PC-9 (cell line): ENCODE data around the gene NLE1. TPM values are rescaled to one million over a fixed set of nuclear protein-coding genes. Genes with fewer than 3 reads are reported as not detected.

Source experiments
- BruUV-seq: library from RNA; stranded (reverse); fragments of 400-500 nt; replicated peaks from 2 replicates; lab custom pipeline; 2021; lab: Mats Ljungman, UMichigan
- CTCF ChIA-PET: fragments of 300-600 bp; sonication (Branson Sonifier 250); formaldehyde crosslinking; loops from one replicate; lab custom pipeline; 2022; ENCODE audit warnings: antibody characterized with exemption; lab: Charles Lee
- POLR2A ChIA-PET: fragments of 300-600 bp; sonication (Branson Sonifier 250); formaldehyde crosslinking; loops from one replicate; lab custom pipeline; 2022; ENCODE audit warnings: antibody characterized with exemption; ENCODE audit not compliant: unreplicated experiment; lab: Charles Lee
- DNase-seq, 2 experiments: peaks; one replicate each; pipeline versions ENCODE4 v3.0.0 to v3.0.0-alpha.2; 2015 to 2022; ENCODE audit warnings: mixed read lengths in 1 of 2
- H2AFZ ChIP-seq: fragments of 200-600 bp; sonication (generic); 2 replicates; pipeline ENCODE4 v1.8.1; 2017; ENCODE audit warnings: antibody characterized with exemption
- H3F3A ChIP-seq: fragments of 200-600 bp; sonication (generic); 2 replicates; pipeline ENCODE4 v1.8.1; 2017; ENCODE audit warnings: antibody characterized with exemption, mild to moderate bottlenecking, low read depth; ENCODE audit not compliant: insufficient read depth
- H3K27ac ChIP-seq: fragments of 200-600 bp; sonication (generic); 2 replicates; pipeline ENCODE4 v1.6.1; 2016; ENCODE audit warnings: mixed run types
- H3K27me3 ChIP-seq: fragments of 200-600 bp; sonication (generic); 2 replicates; pipeline ENCODE4 v1.6.1; 2016; ENCODE audit warnings: low read depth, mixed run types; ENCODE audit not compliant: insufficient read depth
- H3K36me3 ChIP-seq: fragments of 200-600 bp; sonication (generic); 2 replicates; pipeline ENCODE4 v1.6.1; 2016; ENCODE audit warnings: low read depth, mixed run types
- H3K4me1 ChIP-seq: fragments of 200-600 bp; sonication (generic); replicated peaks from 2 replicates; pipeline ENCODE4 v1.6.1; 2016; ENCODE audit warnings: mixed run types; ENCODE audit not compliant: insufficient read depth
- H3K4me2 ChIP-seq: fragments of 200-600 bp; sonication (generic); 2 replicates; pipeline ENCODE4 v1.6.1; 2017; ENCODE audit warnings: mixed run types
- H3K4me3 ChIP-seq: fragments of 200-600 bp; sonication (generic); 2 replicates; pipeline ENCODE4 v1.6.1; 2016; ENCODE audit warnings: mixed run types
- H3K79me2 ChIP-seq: fragments of 200-600 bp; sonication (generic); 2 replicates; pipeline ENCODE4 v1.6.1; 2017; ENCODE audit warnings: low read depth, mixed run types
- H3K9me2 ChIP-seq: fragments of 200-600 bp; sonication (generic); 2 replicates; pipeline ENCODE4 v1.8.1; 2017; ENCODE audit warnings: mild to moderate bottlenecking; ENCODE audit not compliant: insufficient read depth
- H3K9me3 ChIP-seq: fragments of 200-600 bp; sonication (generic); 2 replicates; pipeline ENCODE4 v1.8.1; 2016; ENCODE audit warnings: low read depth; ENCODE audit not compliant: insufficient read depth
- H4K20me1 ChIP-seq: fragments of 200-600 bp; sonication (generic); 2 replicates; pipeline ENCODE4 v1.8.1; 2017; ENCODE audit not compliant: insufficient read depth
- EZH2 ChIP-seq: fragments of 200-600 bp; sonication (generic); IDR thresholded peaks from 2 replicates; pipeline ENCODE4 v1.8.0; 2017; ENCODE audit warnings: antibody characterized with exemption, low read depth
- intact Hi-C: fragments of 100-400 bp; cut with micrococcal nuclease; formaldehyde crosslinking; loops from one replicate; pipeline ENCODE4 v1.10.0; 2022; ENCODE audit not compliant: unreplicated experiment
- total RNA-seq: library from RNA; stranded (reverse); gene quantifications from 2 replicates; pipeline ENCODE4 v1.2.3, GENCODE V29; 2021
- TF ChIP-seq, protein P1 (sequence below): fragments of 200-600 bp; sonication (generic); conservative IDR thresholded peaks from 2 replicates; pipeline ENCODE4 v1.6.1; 2017; ENCODE audit warnings: mixed run types, antibody characterized with exemption, mild to moderate bottlenecking, moderate library complexity

NLE1 gene
- total RNA-seq, 1 experiment from 2014 or later = 16.4 TPM

DNA sequence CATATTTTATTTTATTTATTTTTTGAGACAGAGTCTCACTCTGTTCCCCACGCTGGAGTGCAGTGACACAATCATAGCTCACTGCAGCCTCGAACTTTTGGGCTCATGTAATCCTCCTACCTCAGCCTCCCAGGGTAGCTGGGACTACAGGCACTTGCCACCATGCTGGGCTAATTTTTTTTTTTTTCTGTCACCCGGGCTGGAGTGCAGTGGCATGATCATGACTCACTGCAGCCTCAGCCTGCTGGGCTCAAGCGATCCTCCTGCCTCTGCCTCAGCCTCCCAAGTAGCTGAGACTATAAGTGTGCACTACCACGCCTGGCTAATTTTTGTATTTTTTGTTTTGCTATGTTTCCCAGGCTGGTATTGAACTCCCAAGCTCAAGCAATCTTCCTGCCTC, 22.6 kb upstream of the NLE1 start:
- Histone ChIP-seq H3K27ac (no peak overlapping the region), H3K79me2 (no peaks in the 10 kb centered on the region), H3K4me3 (no peak overlapping the region), H2AFZ (no peak overlapping the region), H4K20me1 (no peaks in the 10 kb centered on the region), H3K9me2 (no peaks in the 10 kb centered on the region), H3K27me3 (peaks cover 49% of the 10 kb centered on the region), H3K36me3 (no peaks in the 10 kb centered on the region), H3K9me3 (no peaks in the 10 kb centered on the region), H3F3A (no peaks in the 10 kb centered on the region), H3K4me2 (no peak overlapping the region), H3K4me1 (no peaks in the 10 kb centered on the region)
- POLR2A ChIA-PET = no interaction called here
- TF ChIP-seq, protein P1, sequence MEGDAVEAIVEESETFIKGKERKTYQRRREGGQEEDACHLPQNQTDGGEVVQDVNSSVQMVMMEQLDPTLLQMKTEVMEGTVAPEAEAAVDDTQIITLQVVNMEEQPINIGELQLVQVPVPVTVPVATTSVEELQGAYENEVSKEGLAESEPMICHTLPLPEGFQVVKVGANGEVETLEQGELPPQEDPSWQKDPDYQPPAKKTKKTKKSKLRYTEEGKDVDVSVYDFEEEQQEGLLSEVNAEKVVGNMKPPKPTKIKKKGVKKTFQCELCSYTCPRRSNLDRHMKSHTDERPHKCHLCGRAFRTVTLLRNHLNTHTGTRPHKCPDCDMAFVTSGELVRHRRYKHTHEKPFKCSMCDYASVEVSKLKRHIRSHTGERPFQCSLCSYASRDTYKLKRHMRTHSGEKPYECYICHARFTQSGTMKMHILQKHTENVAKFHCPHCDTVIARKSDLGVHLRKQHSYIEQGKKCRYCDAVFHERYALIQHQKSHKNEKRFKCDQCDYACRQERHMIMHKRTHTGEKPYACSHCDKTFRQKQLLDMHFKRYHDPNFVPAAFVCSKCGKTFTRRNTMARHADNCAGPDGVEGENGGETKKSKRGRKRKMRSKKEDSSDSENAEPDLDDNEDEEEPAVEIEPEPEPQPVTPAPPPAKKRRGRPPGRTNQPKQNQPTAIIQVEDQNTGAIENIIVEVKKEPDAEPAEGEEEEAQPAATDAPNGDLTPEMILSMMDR = no peak
- TF ChIP-seq EZH2 = no peak
- intact Hi-C loops = no loop called here
- no peak for DNase-seq
- no TSS peak for BruUV-seq
- CTCF ChIA-PET = no interaction called here

DNA sequence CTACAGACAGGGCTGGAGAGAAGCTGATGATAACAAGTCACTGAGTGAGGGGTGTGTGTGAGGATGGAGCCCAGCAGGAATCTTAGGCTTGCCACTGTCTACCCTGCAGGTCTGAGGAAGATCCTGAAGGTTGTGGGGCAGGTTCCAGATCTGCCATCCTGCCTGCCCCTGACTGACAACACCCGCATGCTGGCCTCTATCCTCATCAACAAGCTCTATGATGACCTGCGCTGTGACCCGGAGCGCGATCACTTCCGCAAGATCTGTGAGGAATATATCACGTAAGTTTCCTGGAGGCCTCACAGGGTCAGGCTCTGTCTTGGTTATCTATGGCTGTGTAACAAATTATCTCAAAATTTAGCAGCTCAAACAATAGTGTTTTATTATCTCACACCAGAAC, 21.8 kb upstream of the NLE1 start:
- ChIA-PET POLR2A (no interaction called here), CTCF (no interaction called here)
- Histone ChIP-seq H3K4me1 (no peaks in the 10 kb centered on the region), H4K20me1 (no peaks in the 10 kb centered on the region), H3K27me3 (peaks cover 57% of the 10 kb centered on the region), H3K27ac (no peak overlapping the region), H3F3A (no peaks in the 10 kb centered on the region), H3K9me2 (no peaks in the 10 kb centered on the region), H2AFZ (no peak overlapping the region), H3K4me3 (no peak overlapping the region), H3K36me3 (no peaks in the 10 kb centered on the region), H3K4me2 (no peak overlapping the region), H3K79me2 (no peaks in the 10 kb centered on the region), H3K9me3 (no peaks in the 10 kb centered on the region)
- no TSS peak for BruUV-seq
- DNase-seq = no peak
- intact Hi-C loops = no loop called here
- TF ChIP-seq EZH2 = no peak
- TF ChIP-seq, protein P1 = no peak

DNA sequence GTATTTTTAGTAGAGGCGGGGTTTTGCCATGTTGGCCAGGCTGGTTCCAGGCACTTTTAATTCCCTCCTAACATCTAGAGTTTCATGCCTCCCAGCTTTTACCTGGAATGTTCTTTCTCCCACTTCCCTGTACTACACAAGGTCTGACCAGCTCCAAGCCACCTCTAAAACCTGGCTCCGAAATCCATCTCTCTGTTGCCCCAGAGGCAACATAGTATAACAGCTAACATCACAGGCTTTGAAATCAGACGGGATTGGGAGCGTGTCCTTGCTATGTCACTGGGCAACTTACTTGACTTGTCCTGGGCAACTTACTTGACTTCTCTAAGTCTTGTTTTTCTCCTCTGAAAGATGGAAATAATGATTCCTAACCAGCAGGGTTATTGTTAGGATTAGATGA, 20.7 kb upstream of the NLE1 start:
- Histone ChIP-seq H2AFZ (no peak overlapping the region), H3K36me3 (no peaks in the 10 kb centered on the region), H3K79me2 (no peaks in the 10 kb centered on the region), H3K4me1 (no peaks in the 10 kb centered on the region), H3K27ac (no peak overlapping the region), H4K20me1 (no peaks in the 10 kb centered on the region), H3K4me2 (no peak overlapping the region), H3F3A (no peaks in the 10 kb centered on the region), H3K9me3 (no peaks in the 10 kb centered on the region), H3K4me3 (no peak overlapping the region), H3K9me2 (no peaks in the 10 kb centered on the region), H3K27me3 (peaks cover 58% of the 10 kb centered on the region)
- no TSS peak for BruUV-seq
- no peak for TF ChIP-seq EZH2
- TF ChIP-seq, protein P1 = no peak
- intact Hi-C loops = no loop called here
- ChIA-PET POLR2A (no interaction called here), CTCF (no interaction called here)
- DNase-seq = no peak
